B cell (primary cell): ENCODE data around the gene MOSPD2.

Experiments
- EZH2 ChIP-seq: IDR thresholded peaks from 2 replicates; pipeline ENCODE4 v1.6.1; 2012; ENCODE audit warnings: borderline replicate concordance, low read depth, mild to moderate bottlenecking, moderate library complexity, low read length; ENCODE audit not compliant: insufficient read depth, poor library complexity, severe bottlenecking
- TF ChIP-seq, protein P1 (sequence below): fragments of 200-600 bp; IDR thresholded peaks from one replicate; pipeline ENCODE4 v1.8.0; 2022; ENCODE audit warnings: antibody characterized with exemption, mild to moderate bottlenecking

DNA sequence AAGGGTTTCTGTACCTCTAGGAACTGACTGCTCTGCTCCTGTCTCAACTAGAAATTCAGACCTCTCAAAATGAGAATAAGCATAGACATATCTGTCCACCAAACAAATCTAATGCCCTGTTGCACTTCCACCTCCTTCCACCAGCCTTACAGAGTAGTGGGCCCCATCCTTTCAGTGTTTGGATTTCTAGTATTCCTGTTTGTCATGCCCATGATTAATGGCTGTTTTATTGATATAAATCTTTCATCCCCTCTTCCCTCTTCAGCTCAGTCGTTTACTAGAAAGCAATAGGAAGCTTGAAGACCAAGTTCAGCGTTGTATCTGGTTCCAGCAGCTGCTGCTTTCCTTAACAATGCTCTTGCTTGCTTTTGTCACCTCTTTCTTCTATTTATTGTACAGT lies 46.2 kb downstream of the MOSPD2 start:
- TF ChIP-seq, protein P1, sequence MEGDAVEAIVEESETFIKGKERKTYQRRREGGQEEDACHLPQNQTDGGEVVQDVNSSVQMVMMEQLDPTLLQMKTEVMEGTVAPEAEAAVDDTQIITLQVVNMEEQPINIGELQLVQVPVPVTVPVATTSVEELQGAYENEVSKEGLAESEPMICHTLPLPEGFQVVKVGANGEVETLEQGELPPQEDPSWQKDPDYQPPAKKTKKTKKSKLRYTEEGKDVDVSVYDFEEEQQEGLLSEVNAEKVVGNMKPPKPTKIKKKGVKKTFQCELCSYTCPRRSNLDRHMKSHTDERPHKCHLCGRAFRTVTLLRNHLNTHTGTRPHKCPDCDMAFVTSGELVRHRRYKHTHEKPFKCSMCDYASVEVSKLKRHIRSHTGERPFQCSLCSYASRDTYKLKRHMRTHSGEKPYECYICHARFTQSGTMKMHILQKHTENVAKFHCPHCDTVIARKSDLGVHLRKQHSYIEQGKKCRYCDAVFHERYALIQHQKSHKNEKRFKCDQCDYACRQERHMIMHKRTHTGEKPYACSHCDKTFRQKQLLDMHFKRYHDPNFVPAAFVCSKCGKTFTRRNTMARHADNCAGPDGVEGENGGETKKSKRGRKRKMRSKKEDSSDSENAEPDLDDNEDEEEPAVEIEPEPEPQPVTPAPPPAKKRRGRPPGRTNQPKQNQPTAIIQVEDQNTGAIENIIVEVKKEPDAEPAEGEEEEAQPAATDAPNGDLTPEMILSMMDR, result no peak
- TF ChIP-seq EZH2, result no peak
